IMR-90 (cell line): ENCODE data around the gene C6orf136. TPM values are rescaled to one million over a fixed set of nuclear protein-coding genes. Genes with fewer than 3 reads are reported as not detected.

Experiments
- ATAC-seq: fragments of 200-7000 bp; cut with Tn5 transposase; 2 replicates; pipeline ENCODE4 v1.9.1; 2020; ENCODE audit warnings: low read depth, mild to moderate bottlenecking, moderate library complexity
- BruUV-seq: library from RNA; stranded (reverse); fragments of 400-500 nt; replicated peaks from 2 replicates; lab custom pipeline; 2021; lab: Mats Ljungman, UMichigan
- CTCF ChIA-PET: fragments of 300-600 bp; formaldehyde crosslinking; extraction: SDS; loops from one replicate; lab custom pipeline; 2021; ENCODE audit warnings: antibody characterized with exemption; lab: Yijun Ruan, JAX
- POLR2A ChIA-PET: fragments of 300-600 bp; sonication (Branson Sonifier 250); formaldehyde crosslinking; loops from one replicate; lab custom pipeline; 2022; ENCODE audit warnings: antibody characterized with exemption; ENCODE audit not compliant: unreplicated experiment; lab: Charles Lee
- DNase-seq: peaks from one replicate; pipeline ENCODE4 v3.0.0; 2013
- H2AFZ ChIP-seq: replicated peaks from 2 replicates; pipeline ENCODE3; 2013; ENCODE audit warnings: low read length, mild to moderate bottlenecking; ENCODE audit not compliant: poor library complexity
- H2AK5ac ChIP-seq: 2 replicates; pipeline ENCODE4 v1.6.1; 2013; ENCODE audit warnings: low read depth, low read length, inconsistent platforms
- H2AK9ac ChIP-seq: replicated peaks from 2 replicates; pipeline ENCODE3; 2013; ENCODE audit warnings: mild to moderate bottlenecking, low read depth, low read length, moderate library complexity; ENCODE audit not compliant: poor library complexity
- H2BK120ac ChIP-seq: 2 replicates; pipeline ENCODE4 v1.6.1; 2013; ENCODE audit warnings: low read depth, low read length, inconsistent platforms
- H2BK15ac ChIP-seq: 3 replicates; pipeline ENCODE4 v1.6.1; 2013; ENCODE audit warnings: low read depth, low read length, inconsistent platforms
- H2BK20ac ChIP-seq: 2 replicates; pipeline ENCODE4 v1.6.1; 2013; ENCODE audit warnings: low read depth, mild to moderate bottlenecking, inconsistent platforms, low read length, moderate library complexity
- H2BK5ac ChIP-seq: 2 replicates; pipeline ENCODE4 v1.6.1; 2013; ENCODE audit warnings: mild to moderate bottlenecking, low read depth, low read length, inconsistent platforms; ENCODE audit not compliant: poor library complexity, severe bottlenecking
- H3K14ac ChIP-seq: replicated peaks from 2 replicates; pipeline ENCODE4 v1.6.1; 2013; ENCODE audit warnings: low read depth, low read length, inconsistent platforms
- H3K18ac ChIP-seq: 2 replicates; pipeline ENCODE4 v1.6.1; 2013; ENCODE audit warnings: low read depth, low read length, control low read depth
- H3K23ac ChIP-seq: 2 replicates; pipeline ENCODE4 v1.6.1; 2013; ENCODE audit warnings: low read depth, low read length, inconsistent platforms
- H3K27ac ChIP-seq: 2 replicates; pipeline ENCODE4 v1.5.1; 2013; ENCODE audit warnings: mild to moderate bottlenecking, control low read depth, low read length; ENCODE audit not compliant: insufficient read depth
- H3K27me3 ChIP-seq: 2 replicates; pipeline ENCODE4 v1.6.1; 2013; ENCODE audit warnings: low read length; ENCODE audit not compliant: control insufficient read depth, insufficient read depth
- H3K36me3 ChIP-seq: 2 replicates; pipeline ENCODE4 v1.6.1; 2013; ENCODE audit warnings: low read length, mixed read lengths; ENCODE audit not compliant: control insufficient read depth, insufficient read depth
- H3K4ac ChIP-seq: 2 replicates; pipeline ENCODE4 v1.6.1; 2013; ENCODE audit warnings: low read depth, low read length, inconsistent platforms
- H3K4me1 ChIP-seq: 2 replicates; pipeline ENCODE4 v1.6.1; 2013; ENCODE audit warnings: low read length, mixed read lengths; ENCODE audit not compliant: control insufficient read depth, insufficient read depth
- H3K4me2 ChIP-seq: 2 replicates; pipeline ENCODE4 v1.6.1; 2013; ENCODE audit warnings: low read depth, mild to moderate bottlenecking, control low read depth, low read length, moderate library complexity
- H3K4me3 ChIP-seq: 2 replicates; pipeline ENCODE4 v1.5.1; 2013; ENCODE audit warnings: low read depth, mild to moderate bottlenecking, control low read depth, low read length, moderate library complexity; ENCODE audit not compliant: insufficient read depth
- H3K56ac ChIP-seq: 2 replicates; pipeline ENCODE4 v1.6.1; 2013; ENCODE audit warnings: low read length, inconsistent platforms; ENCODE audit not compliant: insufficient read depth; ENCODE audit errors: extremely low read depth
- H3K79me1 ChIP-seq, 2 experiments: 2 replicates each; pipeline ENCODE4 v1.6.1; 2013; ENCODE audit warnings: low read length in 2 of 2, inconsistent platforms in 1 of 2, low read depth in 1 of 2
- H3K9ac ChIP-seq: 2 replicates; pipeline ENCODE4 v1.6.1; 2013; ENCODE audit warnings: low read depth, low read length, control low read depth
- H3K9me1 ChIP-seq: 2 replicates; pipeline ENCODE4 v1.6.1; 2013; ENCODE audit warnings: low read length, inconsistent platforms; ENCODE audit not compliant: insufficient read depth
- H3K9me3 ChIP-seq: 2 replicates; pipeline ENCODE4 v1.6.1; 2013; ENCODE audit warnings: low read length; ENCODE audit not compliant: control insufficient read depth, insufficient read depth
- H4K20me1 ChIP-seq: 2 replicates; pipeline ENCODE4 v1.6.1; 2013; ENCODE audit warnings: low read length, inconsistent platforms; ENCODE audit not compliant: insufficient read depth
- H4K5ac ChIP-seq: 2 replicates; pipeline ENCODE4 v1.6.1; 2013; ENCODE audit warnings: mild to moderate bottlenecking, low read depth, low read length, control low read depth
- H4K8ac ChIP-seq, 2 experiments: 2 replicates each; pipeline ENCODE4 v1.6.1; 2013; ENCODE audit warnings: low read depth in 2 of 2, low read length in 2 of 2, control low read depth in 1 of 2, inconsistent platforms in 1 of 2
- H4K91ac ChIP-seq: 2 replicates; pipeline ENCODE4 v1.6.1; 2013; ENCODE audit warnings: low read depth, low read length, inconsistent platforms; ENCODE audit not compliant: insufficient read depth
- CHD1 ChIP-seq: IDR thresholded peaks from 2 replicates; pipeline ENCODE4 v1.6.1; 2012; ENCODE audit warnings: low read depth, low read length, improper control_type of control experiment
- CTCF ChIP-seq: conservative IDR thresholded peaks from 2 replicates; pipeline ENCODE4 v1.5.1; 2012; ENCODE audit warnings: mild to moderate bottlenecking, low read depth, low read length, improper control_type of control experiment
- POLR2A ChIP-seq: IDR thresholded peaks from 2 replicates; pipeline ENCODE4 v1.6.1; 2012; ENCODE audit warnings: mild to moderate bottlenecking, low read depth, low read length
- WGBS, 2 experiments: methylation state at CpG; one replicate each; pipeline versions ENCODE4 v1.1.5 to v1.1.7; 2013; ENCODE audit warnings: missing lambda C conversion rate in 2 of 2; ENCODE audit not compliant: insufficient read length in 1 of 2; ENCODE audit errors: extremely low coverage in 2 of 2; 5-methylcytosine and 5-hydroxymethylcytosine counted together
- dilution Hi-C: fragments of 300-500 bp; cut with HindIII; formaldehyde crosslinking; loops from one replicate; pipeline ENCODE4 v1.14.3; 2018; ENCODE audit warnings: low sequenced_read_pairs; ENCODE audit not compliant: unreplicated experiment
- in situ Hi-C: fragments of 300-500 bp; cut with MboI; formaldehyde crosslinking; loops from 3 replicates; pipeline ENCODE4 v1.14.3; 2019; ENCODE audit warnings: low sequenced_read_pairs, inconsistent platforms, mixed read lengths
- intact Hi-C: fragments of 100-400 bp; cut with micrococcal nuclease; formaldehyde crosslinking; loops from 2 replicates; pipeline ENCODE4 v1.10.0; 2022
- polyA plus RNA-seq, 3 experiments: library from polyadenylated mRNA; depleted of rRNA; stranded (reverse); fragments of >200 nt; gene quantifications; 2 replicates each; pipeline ENCODE4 v1.2.3, GENCODE V29; 2012; ENCODE audit warnings: low replicate concordance in 1 of 3
- total RNA-seq: library from RNA; depleted of rRNA; stranded (reverse); fragments of >200 nt; gene quantifications from 2 replicates; pipeline ENCODE4 v1.2.3, GENCODE V29; 2012

C6orf136 gene
- total and polyA plus RNA-seq, 2 of the 4 experiments (the other 2 are of a cell fraction) = 1.1 to 11.7 TPM

- no TSS peak for BruUV-seq
- intact Hi-C loops = no loop called here
- H2BK15ac ChIP-seq = no peak overlapping the region
These were observed 31.5 kb upstream of the C6orf136 start for GRCh38 chr6:30615219-30615957.

More at GRCh38 chr6:30615219-30615957, 31.5 kb upstream of the C6orf136 start:
- Histone ChIP-seq H3K9me3 (no peaks in the 10 kb centered on the region), H2AK9ac (peak overlapping the region; percentile 98), H3K79me1 (peaks cover 30 to 60% of the 10 kb centered on the region in 2 experiments), H4K20me1 (peaks cover 44% of the 10 kb centered on the region), H3K18ac (peak overlapping the region; percentile 82), H3K27me3 (no peaks in the 10 kb centered on the region), H3K23ac (peak overlapping the region; percentile 99), H2AFZ (no peak overlapping the region), H3K9ac (peak overlapping the region; percentile 99), H4K8ac (peak overlapping the region; percentile 87 to 100), H3K4me1 (peaks cover 8% of the 10 kb centered on the region), H3K14ac (peak overlapping the region; percentile 99), H3K4ac (peak overlapping the region; percentile 99), H3K4me3 (peak overlapping the region; percentile 73), H3K36me3 (peaks cover 17% of the 10 kb centered on the region), H3K4me2 (peak overlapping the region; percentile 96), H3K9me1 (peaks cover 10% of the 10 kb centered on the region), H4K91ac (peak overlapping the region; percentile 99), H2BK5ac (peak overlapping the region; percentile 92), H3K27ac (peak overlapping the region; percentile 91), H4K5ac (peak overlapping the region; percentile 97), H2BK20ac (no peak overlapping the region), H2BK120ac (peak overlapping the region; percentile 8; the same call in 1 of the 2 replicates), H3K56ac (peak overlapping the region; percentile 100), H2AK5ac (peak overlapping the region; percentile 86)
- no CpG with 5 or more reads among the region's 10 CpGs for WGBS, 2 experiments
- TF ChIP-seq CTCF (no peak), CHD1 (peak; percentile 38; the same call in 1 of the 2 replicates), POLR2A (peak; percentile 95)
- ATAC-seq (no peak), DNase-seq (peak; percentile 91)
- dilution Hi-C loops (no loop called here), in situ Hi-C loops (no loop called here)
- CTCF ChIA-PET = interaction anchor here (0.7 kb wide), 1 partner anchor 471 kb away, joined by 5 read pairs; no protein-coding TSS in a partner anchor
- POLR2A ChIA-PET = interaction anchor here (0.5 to 1.3 kb wide), 16 partner anchors 10 to 1464 kb away, joined by 3 to 23 read pairs (median 5); partner anchors contain the start of gene ATAT1
